HG03520 (cell line): ENCODE results near the gene HOXB8.

ENCODE experiments used
- ATAC-seq: cut with Tn5 transposase; IDR thresholded peaks from one replicate; pipeline ENCODE4 v1.9.1; 2021; ENCODE audit warnings: mild to moderate bottlenecking, moderate library complexity; ENCODE audit not compliant: unreplicated experiment

The HOXB8 gene

DNA sequence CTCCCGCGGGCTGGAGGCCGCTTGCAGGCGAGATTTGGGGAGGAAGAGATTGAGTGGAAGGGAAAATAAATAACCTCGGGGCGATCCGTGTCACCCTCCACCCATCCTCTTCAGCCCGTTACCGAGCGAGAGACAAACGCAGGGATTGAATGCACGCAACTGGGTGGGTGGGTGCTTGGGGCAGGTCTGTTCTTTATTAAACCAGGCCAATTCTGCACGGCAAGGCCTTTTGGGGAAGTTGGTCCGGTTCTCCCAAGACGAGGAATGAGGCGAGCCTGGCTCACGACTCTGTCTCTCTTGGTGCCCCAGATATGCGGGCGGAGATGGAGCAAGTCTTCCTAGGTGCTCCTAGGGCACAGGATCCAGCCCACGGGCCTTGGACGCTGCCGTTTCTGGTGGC, 3.9 kb downstream of the HOXB8 start:
- no peak for ATAC-seq

DNA sequence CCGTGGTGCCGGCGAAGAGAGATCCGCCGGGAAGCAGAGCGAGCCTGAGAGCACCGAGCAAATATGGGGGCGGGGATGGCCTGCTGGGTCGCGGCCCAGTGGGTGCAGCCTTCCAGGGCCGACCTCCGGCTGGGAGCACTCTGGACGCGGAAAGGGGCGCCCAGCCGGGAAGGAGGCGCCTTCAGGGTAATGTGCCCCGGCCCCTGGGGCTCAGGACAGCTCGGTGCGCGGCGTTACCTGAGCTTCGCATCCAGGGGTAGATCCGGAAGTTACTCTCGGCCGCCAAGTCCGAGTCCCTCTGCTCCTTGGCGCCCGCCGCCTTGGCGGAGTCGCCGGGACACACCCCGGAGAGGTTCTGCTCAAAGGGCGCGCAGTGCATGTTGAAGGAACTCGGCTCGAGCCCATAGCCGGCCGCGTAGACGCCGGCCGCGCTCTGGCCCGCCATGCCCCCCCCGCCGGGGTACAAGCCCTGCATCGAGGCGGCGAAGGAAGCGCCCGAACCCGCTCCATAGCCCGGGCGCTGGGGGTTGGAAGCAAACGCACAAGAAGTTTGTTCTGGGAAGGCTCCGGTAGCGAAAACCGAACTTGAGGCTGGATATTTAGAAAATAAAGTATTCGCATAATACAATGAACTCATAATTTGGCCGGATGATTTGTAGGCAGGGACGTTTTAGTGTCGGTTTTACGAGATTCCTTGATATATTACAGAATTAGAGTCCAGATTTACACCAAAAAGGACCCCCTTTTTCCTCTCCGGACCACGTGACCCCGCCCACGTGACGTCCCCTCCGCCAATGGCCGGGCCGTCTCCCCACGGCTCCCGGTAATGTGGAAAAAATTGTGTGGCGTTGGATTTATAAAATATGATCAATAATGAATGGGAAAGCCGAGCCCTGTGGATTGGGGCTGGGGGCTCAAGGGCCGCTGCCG, 4.5 kb downstream of the HOXB8 start, which contains the start of gene HOXB7:
Gene HOXB7, minus strand, starts transcription at position 736 of the 930 bp plus-strand sequence. Its CDS starts 99 bp downstream, at position 637.
- no peak for ATAC-seq

DNA sequence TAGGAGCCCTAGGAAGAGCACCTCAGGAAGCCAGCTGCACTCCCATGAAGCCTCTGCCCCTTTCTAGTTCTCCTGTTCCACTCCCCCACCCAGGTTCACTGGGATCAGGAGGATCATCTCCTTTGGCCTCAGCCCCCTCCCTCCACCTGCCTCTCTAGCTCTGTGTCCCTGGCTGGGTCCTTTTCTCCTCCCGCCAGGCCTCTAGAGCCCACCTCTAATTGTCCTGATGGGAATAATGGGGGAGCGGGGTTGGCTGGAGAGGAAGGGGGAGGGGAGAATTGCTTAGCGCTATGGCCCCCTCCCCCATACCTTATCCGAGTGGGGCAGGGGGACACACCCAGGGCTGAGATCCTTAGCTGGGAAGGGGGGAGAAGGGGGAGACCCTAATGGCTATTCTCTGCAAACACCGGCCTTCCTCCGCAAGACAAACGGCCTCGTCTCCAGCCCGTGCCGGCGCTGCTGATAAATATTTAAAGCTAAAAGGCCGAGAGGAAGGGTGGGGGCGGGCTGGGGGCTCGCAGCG, 5.3 kb downstream of the HOXB8 start:
- no peak for ATAC-seq

DNA sequence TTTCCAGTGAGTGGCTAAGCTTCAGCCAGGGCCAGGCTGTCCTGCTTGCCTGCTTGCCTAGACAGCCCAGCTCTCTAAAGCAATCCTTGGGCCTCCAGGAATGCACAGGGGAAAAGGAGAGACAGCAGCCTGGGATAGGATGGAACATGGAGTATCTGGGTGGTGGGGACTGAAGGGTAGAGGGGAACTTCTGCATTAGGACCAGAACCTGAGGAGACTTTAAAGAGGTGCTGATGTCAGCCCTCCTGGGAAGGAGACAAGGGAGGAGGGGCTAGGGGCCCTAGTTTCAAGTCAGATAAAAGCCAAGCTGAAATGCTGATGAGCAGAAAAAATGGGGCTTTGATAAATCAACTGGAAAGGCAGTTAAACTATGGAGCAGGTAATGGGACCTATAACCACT, 6.1 kb downstream of the HOXB8 start:
- no peak for ATAC-seq

DNA sequence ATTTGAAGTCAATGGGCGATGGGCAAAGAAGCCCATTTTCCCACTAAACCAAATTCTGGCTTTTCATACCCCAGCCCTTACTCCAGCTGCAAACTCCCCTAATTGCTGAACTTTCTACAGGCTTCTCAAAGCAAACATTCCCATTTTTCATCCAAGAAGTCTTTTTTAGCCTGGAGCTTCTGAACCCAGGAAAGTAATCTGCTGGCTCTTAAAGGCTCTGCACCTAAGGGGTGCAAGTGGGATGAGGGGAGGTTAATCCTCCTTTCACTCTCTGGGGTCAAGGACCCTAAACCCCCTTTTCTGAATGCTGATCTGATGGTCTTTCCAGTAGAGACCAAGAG, 6.6 kb downstream of the HOXB8 start:
- no peak for ATAC-seq

DNA sequence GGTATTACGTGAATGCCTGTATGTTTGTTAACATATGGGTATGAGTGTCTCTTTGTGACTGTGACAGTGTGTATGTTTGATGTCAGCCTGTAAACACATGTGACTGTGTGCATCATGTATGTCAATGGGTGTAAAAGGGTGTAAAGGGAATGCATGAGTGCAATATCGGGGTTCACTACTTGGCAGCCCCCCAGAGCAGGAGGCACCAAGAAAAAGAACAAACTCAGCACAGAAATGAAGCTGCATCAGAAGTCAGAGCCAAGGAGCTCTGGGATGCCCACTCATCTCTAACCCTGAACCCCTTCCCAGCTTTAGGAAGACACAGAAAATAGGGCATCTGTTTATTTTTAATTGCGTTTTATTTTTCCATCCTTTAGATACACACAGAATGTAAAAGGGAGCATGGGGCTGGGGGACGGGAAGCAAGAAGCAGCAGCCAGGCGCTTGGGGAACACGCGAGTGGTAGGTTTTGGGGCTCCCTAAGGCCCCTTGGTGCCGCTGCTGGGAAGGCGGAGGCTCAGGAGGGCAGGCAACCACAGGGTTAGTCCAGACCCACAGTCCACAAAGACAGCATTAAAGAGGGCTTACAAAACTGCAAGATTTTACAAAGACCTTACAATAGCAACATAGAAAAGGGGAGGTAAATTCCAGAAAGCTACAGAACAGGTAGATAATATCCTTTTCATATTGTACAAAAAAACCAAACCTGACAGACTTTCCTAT, 8.0 kb downstream of the HOXB8 start:
- ATAC-seq: no peak

DNA sequence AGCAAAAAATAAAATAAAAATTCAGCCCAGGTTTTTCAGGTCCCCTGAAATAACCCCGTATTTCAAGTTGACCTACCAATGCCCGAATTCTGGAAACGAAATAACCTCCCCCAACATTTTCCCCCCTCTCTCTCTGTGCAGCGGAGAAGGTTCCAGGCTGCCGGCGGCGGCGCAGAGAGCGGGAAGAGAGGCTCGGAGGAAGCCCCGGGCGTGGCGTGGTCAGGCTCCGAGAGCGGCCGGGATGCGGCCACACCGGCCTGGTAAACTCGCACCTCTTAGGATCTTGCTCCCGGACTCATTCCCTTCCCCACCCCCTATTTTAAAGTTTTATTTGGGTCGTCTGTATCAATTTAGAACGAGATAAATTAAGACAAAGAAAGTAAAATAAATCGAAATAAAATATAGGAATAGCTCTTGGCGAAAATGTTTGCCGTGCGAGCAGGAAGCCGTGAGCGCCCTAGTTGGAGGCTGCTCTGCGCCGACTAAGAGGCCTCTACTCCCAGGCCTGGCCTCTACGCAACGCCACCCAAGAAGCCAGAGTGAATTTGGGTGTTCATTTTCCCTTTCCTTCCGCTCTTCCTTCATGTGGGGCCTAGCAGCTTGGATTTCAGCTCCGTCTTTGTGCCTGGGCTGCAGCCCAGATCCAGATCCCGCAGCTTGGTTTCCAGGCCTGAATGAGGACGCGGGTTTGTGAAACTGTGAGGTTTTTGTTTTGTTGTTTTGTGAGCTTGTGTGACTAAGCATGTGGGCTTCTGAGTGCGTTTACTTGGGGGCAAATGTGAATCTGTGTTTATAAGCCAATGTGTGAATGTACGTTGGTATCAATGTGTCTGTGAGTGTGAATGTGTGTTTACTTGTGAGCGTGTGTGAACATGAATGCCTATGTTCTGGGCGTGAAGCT, 8.9 kb downstream of the HOXB8 start:
- no peak for ATAC-seq

DNA sequence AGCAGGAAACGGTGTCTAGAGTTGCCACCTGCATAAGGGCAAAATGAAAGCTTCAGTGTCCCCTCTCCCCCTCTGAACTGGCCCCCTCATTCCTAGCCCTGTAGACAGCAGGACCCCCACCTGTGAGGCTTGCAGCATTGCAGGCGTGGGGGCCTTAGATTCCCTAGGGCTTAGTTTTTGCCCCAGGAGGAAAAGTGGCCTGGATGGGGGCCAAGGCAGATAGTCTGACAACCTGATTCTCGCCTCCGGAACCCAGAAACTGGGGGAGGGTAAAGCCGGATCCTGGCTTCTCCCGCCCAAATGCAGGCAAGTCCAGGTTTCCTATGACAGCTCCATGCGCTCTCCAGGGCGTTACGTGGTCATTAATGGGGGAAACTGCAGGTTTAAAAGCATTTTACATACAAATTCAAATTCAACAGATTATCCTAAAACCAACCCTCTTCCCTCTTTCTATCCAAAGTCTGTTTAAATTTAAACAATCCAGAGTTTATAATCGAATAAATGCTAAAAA, 9.6 kb downstream of the HOXB8 start:
- ATAC-seq: no peak

DNA sequence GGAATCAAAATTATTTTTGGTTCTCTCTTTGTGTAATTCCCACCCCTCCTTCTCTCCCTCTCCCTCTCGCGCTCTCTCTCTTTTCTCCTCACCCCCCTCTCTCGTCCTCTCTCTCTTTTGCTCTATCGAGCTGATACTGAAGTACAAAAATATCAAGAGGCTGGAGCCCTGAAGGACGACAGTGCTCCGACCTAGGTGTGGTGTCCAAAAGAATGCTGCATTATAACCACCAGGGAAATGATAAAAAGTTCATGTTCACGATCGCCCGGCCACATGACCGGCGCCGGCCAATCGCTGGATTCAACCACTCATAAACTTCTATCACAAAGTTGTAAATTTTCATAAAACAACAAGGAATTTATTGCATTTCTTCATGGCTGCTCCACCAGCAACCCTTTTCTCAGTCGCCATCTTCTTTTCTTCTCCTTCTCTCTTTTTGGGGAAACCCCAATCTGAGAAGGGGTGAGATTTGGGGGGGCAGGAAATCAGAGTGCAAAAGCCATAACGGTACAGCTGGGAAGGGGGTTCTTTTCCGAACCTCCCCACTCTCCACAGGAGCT, 10.2 kb downstream of the HOXB8 start, which contains the start of gene HOXB6:
Gene HOXB6, minus strand, starts transcription at position 217 of the 560 bp plus-strand sequence. CDS start 6,836 bp downstream, outside the sequence.
- no peak for ATAC-seq

DNA sequence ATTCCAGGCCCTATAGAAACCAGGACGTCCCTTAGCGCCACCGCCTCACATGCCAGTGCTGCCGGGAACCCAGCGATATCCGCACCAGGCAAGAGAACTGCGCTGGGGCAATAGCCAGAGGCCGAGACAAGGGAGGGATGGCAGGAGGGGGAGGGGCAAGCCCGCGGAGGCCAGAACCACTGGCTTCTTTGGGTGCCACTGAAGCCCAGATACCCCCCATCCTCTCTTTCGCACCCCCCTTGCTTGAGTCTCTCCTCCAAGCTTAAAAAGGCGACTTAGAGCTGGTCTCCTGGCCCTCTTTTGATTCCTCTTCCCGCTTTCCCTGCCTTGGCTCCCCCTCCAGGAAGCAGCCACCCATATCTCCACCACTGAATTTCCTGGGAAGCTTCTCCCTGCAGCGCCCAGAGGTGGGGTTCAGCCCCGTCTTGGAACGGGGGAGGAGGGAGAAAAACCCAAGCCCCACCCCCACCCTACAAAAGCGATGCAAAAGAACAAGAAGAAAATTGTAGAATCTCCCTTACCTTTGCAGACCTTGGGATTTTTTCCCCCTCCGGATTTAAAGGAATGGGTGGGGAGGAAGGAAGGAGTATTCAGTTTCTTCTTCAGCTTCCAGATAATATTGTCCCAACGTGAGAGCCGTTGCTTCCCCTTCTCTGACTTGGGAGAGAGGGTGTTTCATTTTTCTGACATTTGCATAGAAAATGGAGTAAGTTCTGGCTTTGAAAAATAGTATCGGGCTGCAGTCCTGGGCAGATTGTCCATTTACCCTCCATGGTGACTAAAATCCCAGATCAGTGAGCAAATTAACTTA, 10.9 kb downstream of the HOXB8 start:
- no peak for ATAC-seq

DNA sequence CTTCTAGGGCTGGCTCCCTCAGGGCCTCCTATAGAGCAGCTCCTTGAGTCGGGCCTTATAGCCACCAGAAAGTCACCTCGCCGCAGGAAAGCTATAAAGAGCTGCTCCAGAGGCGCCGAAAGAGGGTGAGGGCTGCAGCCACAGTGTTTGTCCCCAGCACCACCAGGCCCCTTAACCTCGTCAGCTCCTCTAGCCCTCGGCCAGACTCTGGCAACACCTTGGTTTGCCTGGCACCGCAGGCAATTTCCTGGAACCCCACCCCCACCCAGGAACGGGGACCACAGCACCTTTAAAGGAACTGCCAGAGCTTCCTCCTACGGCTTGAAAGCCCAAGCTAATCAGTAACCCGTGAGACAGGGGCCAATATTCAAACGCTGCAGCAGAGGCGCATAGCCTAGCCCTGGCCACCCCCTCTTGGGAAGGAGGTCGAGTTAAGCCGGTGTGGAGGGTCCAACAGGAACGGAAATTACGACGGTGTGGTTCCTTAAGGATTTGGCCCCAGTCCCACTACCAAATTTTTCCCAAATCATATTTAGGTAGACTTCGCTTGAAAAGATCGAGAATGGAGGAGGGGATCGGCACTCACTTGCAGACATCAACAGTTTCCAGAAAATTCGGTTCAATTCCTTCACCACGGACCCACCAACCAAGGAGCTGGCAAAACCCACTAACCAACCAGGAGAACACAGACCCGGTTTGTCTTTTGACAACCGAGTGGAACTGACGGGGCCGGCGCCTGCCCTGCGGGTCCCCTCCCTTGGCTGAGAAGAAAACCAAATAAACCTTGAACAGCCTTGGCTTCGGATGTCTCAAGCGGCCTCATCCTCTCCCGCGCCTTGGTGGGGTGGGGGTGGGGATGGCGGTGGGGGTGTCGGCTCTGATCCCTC, 13.3 kb downstream of the HOXB8 start:
- ATAC-seq: no peak

DNA sequence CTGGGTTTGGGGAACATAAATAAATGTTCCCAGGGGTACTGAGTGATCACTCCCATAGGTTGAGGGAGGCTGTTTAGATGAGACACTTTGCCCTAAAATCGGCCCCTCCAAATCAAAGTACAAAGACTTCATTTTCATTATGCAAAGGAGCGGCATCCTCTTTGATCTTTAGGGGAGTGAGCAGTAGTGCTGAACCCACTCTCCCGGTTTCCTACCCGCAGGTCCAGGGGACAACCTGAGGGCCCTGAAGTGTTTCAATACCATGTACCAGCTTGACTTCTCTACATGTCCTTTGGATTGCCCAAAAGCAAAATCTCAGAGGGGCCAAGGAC, 13.9 kb downstream of the HOXB8 start:
- ATAC-seq: no peak

DNA sequence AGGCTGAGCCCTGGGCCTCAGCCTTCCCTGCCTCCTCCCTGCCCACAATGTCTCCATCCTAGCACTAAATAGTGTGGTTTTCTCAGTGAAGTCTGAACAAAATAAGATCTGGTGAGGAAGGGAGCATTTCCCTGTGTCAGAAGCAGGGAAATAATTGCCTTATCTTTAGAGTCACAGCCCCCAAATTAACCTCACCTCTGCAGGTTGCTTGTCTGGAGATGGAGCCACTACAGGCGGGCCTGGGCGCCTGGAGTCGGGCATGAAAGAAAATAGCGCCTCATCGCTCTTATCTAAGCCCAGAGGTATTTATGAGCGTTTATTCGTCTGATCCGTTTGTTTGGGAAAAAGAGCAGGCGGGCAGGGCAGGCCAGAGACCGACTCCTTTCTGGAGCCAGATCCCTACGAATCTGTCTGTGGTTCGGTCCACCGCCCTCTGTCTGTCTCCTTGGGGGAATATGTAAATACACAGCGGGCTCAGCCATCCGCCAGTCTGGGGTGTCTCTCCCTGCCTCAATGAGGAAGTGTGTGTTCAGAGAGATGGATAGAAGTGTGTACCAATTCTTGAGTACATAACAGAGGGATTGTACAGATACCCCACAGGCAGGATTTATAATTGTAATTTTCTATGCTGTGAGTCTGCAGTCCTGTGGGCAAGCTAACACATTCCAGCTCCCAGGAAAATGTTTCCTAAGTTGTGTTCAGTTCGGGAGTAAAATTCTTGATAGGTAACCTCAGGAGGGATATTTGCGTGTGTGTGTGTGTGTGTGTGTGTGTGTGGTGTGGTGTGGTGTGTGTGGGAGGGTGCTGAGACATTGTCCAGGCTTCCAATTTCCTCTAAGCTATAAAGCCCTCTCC, 14.6 kb downstream of the HOXB8 start:
- no peak for ATAC-seq

DNA sequence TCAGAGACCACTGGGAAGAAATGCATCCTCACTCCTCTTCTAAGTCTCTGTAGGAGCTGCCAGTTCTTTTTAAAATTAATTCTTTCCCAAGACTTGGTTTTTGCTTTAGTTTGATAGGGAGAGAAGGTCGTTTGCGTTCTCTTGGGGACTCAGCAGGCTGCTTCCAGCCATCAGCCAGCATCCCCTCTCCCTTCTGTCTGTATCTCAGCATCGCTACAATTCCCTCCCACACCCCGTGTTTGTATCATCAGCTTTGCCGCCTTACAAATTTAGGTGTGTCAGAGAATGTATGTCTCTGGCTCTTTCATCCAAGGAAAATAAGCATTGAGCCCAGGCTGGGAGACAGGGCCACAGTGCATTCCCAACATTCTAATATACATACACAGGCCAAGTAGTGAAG, 15.7 kb downstream of the HOXB8 start:
- ATAC-seq: no peak

DNA sequence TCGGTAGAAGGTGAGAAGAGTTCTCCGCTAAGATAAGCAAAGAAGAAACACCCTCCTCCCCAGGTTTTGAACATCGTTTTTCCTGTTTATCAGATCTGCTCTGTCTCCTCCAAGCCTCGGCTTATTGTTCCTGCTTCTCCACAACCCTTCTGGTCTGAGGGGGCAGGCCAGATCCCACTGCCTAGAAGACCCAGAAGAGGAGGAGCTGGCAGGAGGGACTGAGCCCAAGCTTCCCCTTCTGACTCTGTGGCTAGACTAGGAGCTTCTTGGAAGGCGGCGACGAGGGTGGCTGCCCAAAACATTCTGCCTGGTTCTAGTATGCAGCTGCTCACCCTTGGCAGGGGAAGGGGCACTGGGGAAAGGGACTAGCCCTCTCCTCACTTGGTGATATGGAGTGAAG, 16.4 kb downstream of the HOXB8 start:
- ATAC-seq: no peak

DNA sequence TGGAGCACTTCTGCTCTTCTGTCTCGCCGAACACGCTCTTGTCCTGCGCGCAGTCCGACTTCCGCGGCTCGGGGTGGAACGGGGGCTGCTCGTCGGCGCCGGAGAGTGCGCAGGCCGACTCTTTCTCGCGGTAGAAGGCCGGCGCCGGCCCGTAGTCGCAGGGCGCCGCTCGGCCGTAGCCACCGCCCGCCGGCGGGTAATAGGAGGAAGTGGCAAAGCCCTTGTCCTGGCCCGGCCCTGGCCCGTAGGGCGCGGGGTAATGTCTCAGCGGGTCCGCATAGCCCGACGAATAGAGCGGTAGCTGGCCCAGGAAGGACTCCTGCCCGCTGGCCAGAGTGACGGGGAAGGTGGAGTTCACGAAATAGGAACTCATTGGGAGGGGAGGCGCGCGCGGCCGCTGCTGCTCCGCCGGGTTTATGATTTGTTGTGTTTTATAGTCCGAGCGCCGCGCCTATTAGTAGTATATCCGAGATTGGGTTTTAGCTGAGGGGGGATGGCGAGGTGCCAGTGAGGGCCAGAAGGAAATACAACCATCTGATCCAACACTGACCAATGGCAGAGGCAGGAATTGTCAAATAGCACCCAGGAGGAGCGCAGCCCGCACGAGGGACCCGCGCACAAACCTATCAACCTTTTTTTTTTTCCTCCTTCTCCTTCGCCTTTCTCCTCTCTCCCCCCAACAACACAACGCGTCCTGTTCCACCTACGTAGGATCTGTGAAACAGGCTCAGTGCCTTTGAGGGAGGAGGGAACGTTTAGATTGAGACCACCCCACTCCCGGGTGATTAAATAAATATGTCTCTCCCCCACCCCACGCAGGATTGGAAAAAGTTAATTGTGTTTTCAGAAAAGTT, 17.1 kb downstream of the HOXB8 start:
- ATAC-seq: no peak

DNA sequence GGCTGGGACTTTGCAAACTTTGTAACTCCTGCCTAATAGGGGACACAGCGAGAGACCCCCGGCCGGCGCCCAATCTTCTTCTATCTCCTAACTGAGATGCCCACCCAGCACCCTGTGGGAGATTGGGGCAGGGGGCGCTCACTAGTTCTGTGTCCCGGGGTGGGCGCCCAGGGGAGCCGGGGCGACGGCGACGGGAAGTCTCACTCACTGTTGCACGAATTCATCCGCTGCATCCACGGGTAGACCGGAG, 17.6 kb downstream of the HOXB8 start:
- ATAC-seq: no peak
